Limb (tissue), 2 donors: ENCODE measurements around the gene IFNL1.
A peak's percentile ranks its signal among the peaks of the same experiment; 100 is the strongest.
"Not testable (repeated sequence)": the region's sequence is repeated elsewhere in the genome, so short reads cannot be mapped to it uniquely, and the experiment has no call there.

Experiments
- DNase-seq, 2 donors: peaks; one replicate each; pipeline ENCODE4 v3.0.0-alpha.2; 2016; ENCODE audit errors: extremely low spot score in 2 of 2

The IFNL1 gene

DNA sequence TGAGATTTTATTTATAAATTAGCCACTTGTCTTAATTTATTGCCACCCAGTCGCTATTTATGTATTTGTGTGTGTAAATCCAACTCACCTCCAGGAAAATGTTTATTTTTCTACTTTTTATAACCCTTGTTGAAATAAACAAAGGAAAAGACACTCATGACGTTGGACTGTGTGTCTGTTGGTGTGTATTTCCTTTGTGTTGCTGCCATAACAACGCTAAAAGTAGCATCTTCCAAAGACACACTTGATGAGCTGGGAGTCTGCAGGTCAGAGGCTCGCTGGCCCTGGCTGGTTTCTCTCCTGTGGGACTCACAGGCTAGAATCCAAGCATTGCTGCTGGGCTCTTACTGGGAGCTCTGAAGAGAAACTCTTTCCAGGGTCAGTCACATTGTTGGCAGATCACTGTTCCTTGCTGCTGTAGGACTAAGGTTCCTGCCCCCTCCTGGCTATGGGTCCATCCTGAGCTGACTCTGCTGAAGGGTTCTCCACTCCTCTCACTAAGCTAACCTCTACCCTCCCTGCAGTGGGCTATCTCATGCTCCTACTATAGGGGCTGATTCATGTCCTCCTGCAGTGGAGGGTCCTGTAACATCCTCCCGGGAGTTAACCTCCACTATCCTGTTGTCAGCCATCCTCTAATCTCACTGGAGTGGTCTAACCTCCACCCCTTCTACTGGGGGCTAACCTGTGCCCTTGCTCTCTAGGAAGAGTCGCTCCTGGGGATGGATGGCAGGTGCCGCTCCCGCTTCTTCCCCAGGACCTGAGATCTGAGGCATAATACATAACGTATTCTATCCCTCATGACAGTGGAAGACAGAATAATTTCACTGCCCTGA, 26.0 kb upstream of the IFNL1 start:
- DNase-seq = no peak

- DNase-seq = not testable (repeated sequence)
These were observed 22.3 kb upstream of the IFNL1 start for GRCh38 chr19:39273859-39274258.

DNA sequence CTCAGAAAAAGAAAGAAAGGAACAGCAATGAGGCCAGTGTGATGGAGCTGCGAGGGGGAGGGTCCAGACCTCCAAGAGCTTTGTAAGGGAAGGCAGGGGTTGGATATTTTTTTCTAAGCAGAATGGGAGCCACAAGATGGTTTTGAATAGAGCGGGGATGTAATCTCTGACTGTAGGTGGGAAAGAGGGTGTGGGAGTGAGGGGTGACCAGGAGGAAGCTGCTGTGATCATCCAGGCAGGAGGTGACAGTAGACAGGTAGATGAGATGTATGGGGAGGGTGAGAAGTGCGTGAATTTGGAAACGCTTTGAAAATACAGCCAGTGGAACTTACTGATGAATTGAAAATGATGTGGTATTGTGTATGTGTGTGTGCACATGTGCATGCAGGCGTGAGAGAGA, 20.6 kb upstream of the IFNL1 start:
- no peak for DNase-seq

DNA sequence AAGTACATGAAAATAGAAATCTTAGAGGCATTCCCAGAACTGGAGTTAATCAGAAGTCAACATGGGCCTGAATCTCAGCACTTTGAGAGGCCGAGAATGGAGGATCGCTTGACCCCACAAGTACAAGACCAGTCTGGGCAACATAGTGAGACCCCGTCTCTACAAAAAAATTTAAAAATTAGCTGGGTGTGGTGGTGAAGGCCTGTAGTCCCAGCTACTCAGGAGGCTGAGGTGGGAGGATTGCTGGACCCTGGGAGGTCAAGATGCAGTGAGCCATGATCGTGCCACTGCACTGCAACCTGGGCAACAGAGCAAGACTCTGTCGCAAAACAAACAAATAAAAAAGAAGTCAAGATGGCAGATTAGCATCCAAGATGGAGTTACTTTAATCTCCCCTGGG, 19.5 kb upstream of the IFNL1 start:
- DNase-seq = no peak

- no peak for DNase-seq
These were observed 18.6 kb upstream of the IFNL1 start for GRCh38 chr19:39277598-39277997.

GRCh38 chr19:39282021-39282420, 14.2 kb upstream of the IFNL1 start:
- no peak for DNase-seq

DNA sequence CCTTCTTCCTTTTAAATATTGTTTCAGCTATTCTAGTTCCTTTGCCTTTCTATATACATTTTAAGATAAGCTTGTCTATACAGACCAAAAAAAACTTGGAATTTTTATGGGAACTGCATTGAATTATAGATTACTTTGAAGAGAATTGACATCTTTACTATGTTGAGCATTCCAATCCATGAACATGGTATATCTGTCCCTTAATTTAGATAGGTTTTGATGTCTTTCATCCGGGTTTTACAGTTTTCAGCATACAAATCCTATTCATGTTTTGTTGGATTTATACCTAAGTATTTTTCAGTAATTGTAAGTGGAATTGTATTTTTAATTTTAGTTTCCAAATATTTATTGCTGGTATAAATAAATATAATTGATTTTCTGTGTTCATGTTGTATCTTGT, 12.2 kb upstream of the IFNL1 start:
- no peak for DNase-seq

DNA sequence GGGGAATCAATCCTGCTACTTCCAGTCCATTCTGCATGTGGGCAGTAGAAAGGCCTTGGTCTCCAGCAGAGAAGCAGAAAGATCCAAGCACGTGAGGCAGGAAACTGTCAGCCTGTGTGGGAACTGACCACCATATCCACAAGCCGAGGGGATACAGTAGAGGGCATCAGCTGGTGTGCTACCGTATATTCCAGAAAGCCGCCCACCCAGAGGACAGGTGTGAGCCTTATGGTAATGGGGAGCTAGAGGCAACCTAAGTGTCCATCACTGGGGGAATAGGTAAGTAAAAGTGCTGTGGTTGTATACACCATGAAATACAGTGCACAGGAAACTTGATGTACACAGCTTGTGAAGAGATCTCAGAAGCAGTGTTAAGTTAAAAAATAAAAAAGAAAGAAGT, 2.8 kb upstream of the IFNL1 start:
- no peak for DNase-seq

GRCh38 chr19:39296906-39297305, 699 bp downstream of the IFNL1 start:
- no peak for DNase-seq

- DNase-seq = no peak
These were observed 1.9 kb downstream of the IFNL1 start for GRCh38 chr19:39297931-39298634.

DNA sequence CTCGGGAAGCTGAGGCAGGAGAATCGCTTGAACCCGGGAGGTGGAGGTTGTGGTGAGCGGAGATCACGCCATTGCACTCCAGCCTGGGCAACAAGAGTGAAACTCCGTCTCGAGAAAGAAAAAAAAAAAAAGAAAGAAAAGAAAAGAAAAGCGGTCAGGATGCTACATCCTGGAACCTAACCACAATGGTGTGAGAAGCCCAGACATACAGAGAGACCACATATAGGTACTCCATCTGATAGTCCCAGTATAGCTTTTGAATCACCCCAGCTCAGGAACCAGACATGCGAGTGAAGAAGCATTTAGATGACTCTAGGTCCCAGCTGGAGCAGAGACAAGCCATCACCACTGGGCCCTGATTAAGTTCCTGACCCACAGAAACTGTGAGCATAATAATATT, 3.2 kb downstream of the IFNL1 start:
- DNase-seq = no peak

GRCh38 chr19:39299832-39300231, 3.6 kb downstream of the IFNL1 start:
- DNase-seq = no peak

GRCh38 chr19:39301021-39301420, 4.8 kb downstream of the IFNL1 start:
- no peak for DNase-seq

- DNase-seq = no peak
These were observed 5.4 kb downstream of the IFNL1 start for GRCh38 chr19:39301562-39301961.

DNA sequence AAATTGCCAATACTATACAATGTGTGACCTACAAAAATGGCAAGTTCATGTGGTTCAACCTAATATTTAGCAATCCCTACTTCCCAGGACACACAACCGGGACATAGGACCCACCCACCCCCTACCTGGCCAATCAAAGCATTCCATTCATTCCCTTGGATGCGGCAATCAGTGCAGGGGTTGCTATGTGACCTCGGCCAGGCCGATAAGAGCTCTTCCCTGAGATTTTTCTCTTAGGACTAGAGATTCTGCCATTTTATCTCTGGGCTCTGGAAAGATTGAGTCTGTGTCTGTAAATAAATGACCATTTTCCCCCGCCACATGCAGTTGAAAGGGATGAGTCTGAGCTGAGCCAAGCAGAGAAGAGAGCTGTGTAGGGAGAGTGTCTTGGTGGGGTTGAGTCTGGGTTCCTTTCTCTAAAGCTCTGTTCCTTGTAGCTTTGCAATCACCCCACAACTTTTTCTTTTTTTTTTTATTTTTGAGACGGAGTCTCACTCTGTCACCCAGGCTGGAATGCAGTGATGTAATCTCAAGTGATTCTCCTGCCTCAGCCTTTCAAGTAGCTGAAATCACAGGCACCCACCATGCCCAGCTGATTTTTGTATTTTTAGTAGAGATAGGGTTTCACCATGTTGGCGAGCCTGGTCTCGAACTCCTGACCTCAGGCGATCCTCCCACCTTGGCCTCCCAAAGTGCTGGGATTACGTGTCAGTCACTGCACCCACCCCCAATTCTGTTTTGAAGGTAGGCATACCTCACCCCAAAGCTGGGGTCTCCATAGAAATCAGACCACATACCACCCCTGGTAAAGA, 7.4 kb downstream of the IFNL1 start:
- no peak for DNase-seq

DNA sequence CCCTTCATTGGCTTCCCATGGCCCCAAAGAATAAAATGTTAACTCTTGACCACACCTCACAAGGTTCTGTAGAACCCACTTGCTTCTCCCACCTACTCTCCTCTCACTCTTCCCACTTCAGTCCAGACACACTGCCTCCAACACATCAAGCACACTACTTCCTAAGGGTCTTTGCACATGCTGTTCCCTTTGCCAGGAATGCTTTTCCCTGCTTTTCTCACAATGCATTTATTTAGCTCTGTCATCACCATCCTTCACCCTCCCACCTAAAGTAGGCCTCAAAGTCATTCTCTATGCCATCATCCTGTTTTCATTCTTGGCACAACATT, 7.9 kb downstream of the IFNL1 start:
- no peak for DNase-seq

- no peak for DNase-seq
These were observed 8.7 kb downstream of the IFNL1 start for GRCh38 chr19:39304701-39305571.

GRCh38 chr19:39306075-39306474, 9.9 kb downstream of the IFNL1 start:
- no peak for DNase-seq

DNA sequence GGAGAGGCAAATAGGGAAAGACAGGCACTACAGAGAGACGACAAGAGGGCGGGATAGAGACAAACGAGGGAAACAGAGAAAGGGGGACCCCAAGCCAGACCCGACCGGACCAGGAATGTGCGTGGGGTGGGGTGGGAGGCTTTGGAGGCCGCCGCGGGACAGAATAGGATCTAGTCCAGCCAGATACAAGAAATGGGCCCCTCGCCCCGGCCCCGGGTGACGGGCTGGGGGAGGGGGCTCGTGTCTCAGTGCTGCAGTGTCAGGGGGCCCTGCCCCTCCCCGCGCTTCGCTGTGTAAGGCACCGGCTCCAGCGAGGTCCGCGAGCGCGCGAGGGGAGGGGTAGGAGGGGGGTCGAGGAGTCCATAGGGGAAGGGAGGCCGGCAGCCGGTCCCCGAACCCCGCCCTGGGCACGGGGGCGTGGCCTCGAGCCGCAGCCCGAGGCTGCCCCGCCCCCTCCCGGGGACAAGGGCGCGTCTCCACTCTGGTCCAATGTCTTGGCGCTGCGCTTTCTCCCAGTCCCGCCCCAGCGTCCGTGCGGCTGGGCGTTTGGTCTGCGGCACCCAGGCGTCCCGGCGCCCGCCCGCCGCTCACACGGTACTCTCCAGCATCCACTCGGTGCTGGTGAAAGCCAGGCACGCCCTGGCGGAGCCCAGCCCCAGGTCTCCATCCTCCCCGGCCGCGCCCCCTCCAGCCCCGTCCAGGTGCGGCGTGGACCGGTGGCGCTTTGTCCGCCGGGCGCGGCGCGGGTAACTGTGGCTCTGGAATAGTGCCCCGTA, 11.0 kb downstream of the IFNL1 start:
- DNase-seq = peak in 1 of 2 donors; percentile 59

DNA sequence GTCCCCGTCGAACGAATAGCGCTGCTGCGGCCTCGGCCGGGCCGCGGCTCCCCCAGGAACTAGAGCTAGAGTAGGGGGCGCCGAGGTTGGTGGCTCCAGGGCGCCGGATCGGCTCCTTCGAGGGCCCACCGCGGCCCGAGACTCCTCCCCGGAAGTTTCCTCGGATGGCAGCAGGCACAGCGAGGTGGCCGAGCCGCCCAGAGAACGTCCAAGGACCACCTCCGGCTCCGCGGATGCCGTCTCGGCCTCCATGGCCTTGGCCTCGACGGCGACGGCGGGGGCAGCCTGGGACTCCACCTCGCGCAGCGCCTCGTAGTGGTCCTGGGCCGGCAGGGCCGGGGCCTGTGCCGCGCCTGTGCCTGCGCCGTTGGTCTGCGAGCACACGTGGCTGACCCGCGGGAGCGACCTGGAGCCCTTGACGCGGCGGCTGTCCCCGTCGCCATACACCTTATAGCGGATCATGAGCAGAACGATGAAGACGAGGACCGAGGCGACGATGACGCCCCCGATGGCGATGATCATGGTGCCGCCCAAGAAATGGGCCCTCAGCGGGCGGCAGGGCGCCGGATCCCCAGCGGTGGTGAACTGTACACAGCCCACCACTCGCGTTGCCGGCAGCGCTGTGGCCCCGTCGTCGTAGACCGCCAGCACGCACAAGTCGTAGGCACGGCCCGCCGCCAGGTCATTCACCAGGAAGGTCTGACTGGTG, 11.8 kb downstream of the IFNL1 start:
- DNase-seq = no peak
